CD4-positive, CD25-positive, alpha-beta regulatory T cell (primary cell): ENCODE measurements around the gene SORCS2. TPM values are rescaled to one million over a fixed set of nuclear protein-coding genes. Genes with fewer than 3 reads are reported as not detected.

ENCODE experiments used
- ATAC-seq, 2 donors: fragments of 150-1000 bp; cut with Tn5 transposase; one replicate each; pipeline ENCODE4 v1.10.0; 2021; ENCODE audit warnings: low read depth in 2 of 2, moderate number of reproducible peaks in 2 of 2, moderate library complexity in 1 of 2
- DNase-seq, 3 donors: peaks; one replicate each; pipeline versions ENCODE4 v3.0.0 to v3.0.0-alpha.2; 2012 to 2022; ENCODE audit warnings: mixed read lengths in 1 of 3
- H3K27ac ChIP-seq: one replicate; pipeline ENCODE4 v1.7.0; 2013; ENCODE audit warnings: mild to moderate bottlenecking, low read length; ENCODE audit not compliant: insufficient read depth, poor library complexity, severe bottlenecking
- H3K27me3 ChIP-seq: one replicate; pipeline ENCODE4 v1.7.0; 2013; ENCODE audit warnings: low read length; ENCODE audit not compliant: control insufficient read depth, insufficient read depth
- H3K36me3 ChIP-seq: one replicate; pipeline ENCODE4 v1.7.0; 2013; ENCODE audit warnings: mild to moderate bottlenecking, low read length, moderate library complexity; ENCODE audit not compliant: control insufficient read depth, insufficient read depth
- H3K4me1 ChIP-seq: 2 replicates; pipeline ENCODE4 v1.7.0; 2013; ENCODE audit warnings: mild to moderate bottlenecking, low read length; ENCODE audit not compliant: insufficient read depth, control insufficient read depth, poor library complexity, severe bottlenecking
- H3K4me3 ChIP-seq: one replicate; pipeline ENCODE4 v1.7.0; 2013; ENCODE audit warnings: low read depth, mild to moderate bottlenecking, low read length, moderate library complexity
- H3K9me3 ChIP-seq, 2 experiments: 1 replicate in 1 of 2; 2 replicates in 1 of 2; pipeline ENCODE4 v1.7.0; 2013; ENCODE audit warnings: low read length in 2 of 2, mild to moderate bottlenecking in 1 of 2, moderate library complexity in 1 of 2; ENCODE audit not compliant: control insufficient read depth in 2 of 2
- H3K27ac Mint-ChIP-seq, 3 donors: one replicate each; pipeline ENCODE4 v1.8.0; 2020 to 2022; ENCODE audit warnings: mild to moderate bottlenecking in 3 of 3, mixed read lengths in 3 of 3, moderate library complexity in 2 of 3
- H3K27me3 Mint-ChIP-seq: one replicate; pipeline ENCODE4 v1.8.0; 2022; ENCODE audit warnings: mild to moderate bottlenecking, mixed read lengths
- H3K36me3 Mint-ChIP-seq: one replicate; pipeline ENCODE4 v1.8.0; 2020; ENCODE audit warnings: mixed read lengths
- H3K4me1 Mint-ChIP-seq, 4 donors: one replicate each; pipeline ENCODE4 v1.8.0; 2020 to 2022; ENCODE audit warnings: mixed read lengths in 4 of 4, mild to moderate bottlenecking in 1 of 4
- H3K4me3 Mint-ChIP-seq, 4 donors: one replicate each; pipeline ENCODE4 v1.8.0; 2020 to 2022; ENCODE audit warnings: mild to moderate bottlenecking in 4 of 4, mixed read lengths in 4 of 4, moderate library complexity in 3 of 4
- H3K9me3 Mint-ChIP-seq, 7 donors: one replicate each; pipeline ENCODE4 v1.8.0; 2020 to 2022; ENCODE audit warnings: mixed read lengths in 7 of 7, mild to moderate bottlenecking in 3 of 7, moderate library complexity in 2 of 7
- polyA plus RNA-seq, 4 donors: library from polyadenylated mRNA; unstranded; fragments of 300-500 nt; fragmentation: Illumina TruSeq; gene quantifications; one replicate each; pipeline ENCODE4 v1.2.3, GENCODE V29; 2021
- total RNA-seq: library from RNA; stranded (reverse); gene quantifications from one replicate; pipeline ENCODE4 v1.2.3, GENCODE V29; 2022

The SORCS2 gene
- total and polyA plus RNA-seq, 5 donors from 2014 or later: not detected

DNA sequence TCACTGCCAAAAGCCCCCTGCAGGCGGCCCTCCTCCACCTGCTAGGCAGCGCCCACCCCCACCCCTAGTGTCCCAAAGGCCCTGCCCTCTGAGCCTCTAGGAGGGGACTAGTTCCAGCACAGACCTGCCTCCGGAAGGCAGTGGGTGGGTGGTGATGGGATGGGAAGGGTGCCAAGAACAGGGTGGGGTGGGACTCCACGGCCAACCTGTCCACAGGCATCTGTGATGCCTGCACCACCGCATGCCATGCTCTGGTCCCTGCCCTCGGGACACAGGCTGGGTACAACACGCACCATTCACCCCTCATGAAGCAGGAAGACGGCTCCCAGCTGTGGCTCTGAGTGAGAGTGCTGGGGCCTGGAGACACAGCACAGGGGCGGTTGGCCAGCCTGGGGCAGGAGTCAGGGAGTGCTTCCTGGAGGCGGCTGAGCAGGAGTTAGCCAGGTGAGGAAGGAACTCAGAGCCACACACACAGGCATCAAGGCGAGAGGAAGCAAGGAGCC lies 485.5 kb downstream of the SORCS2 start:
- H3K36me3 ChIP-seq: no peaks in the 10 kb centered on the region
- no peaks in the 10 kb centered on the region for H3K9me3 Mint-ChIP-seq
- no peak for ATAC-seq

GRCh38 chr4:7678318-7678852 lies 486.0 kb downstream of the SORCS2 start:
- no peaks in the 10 kb centered on the region for H3K9me3 ChIP-seq
- no peak overlapping the region for H3K4me3 ChIP-seq
- H3K9me3 Mint-ChIP-seq: peaks cover 0 to 2% (median 0%) of the 10 kb centered on the region in 7 donors
- ATAC-seq (no peak), DNase-seq (no peak)
- no peaks in the 10 kb centered on the region for H3K4me1 Mint-ChIP-seq
- H3K36me3 ChIP-seq: no peaks in the 10 kb centered on the region
- H3K27ac Mint-ChIP-seq: no peak overlapping the region
- H3K36me3 Mint-ChIP-seq: no peaks in the 10 kb centered on the region
- H3K27ac ChIP-seq: no peak overlapping the region
- H3K27me3 Mint-ChIP-seq: peaks cover 13% of the 10 kb centered on the region
- H3K4me1 ChIP-seq: no peaks in the 10 kb centered on the region
- no peak overlapping the region for H3K4me3 Mint-ChIP-seq
- H3K27me3 ChIP-seq: no peaks in the 10 kb centered on the region

More for the DNA sequence above, 485.5 kb downstream of the SORCS2 start:
- H3K27me3 Mint-ChIP-seq: peaks cover 13% of the 10 kb centered on the region
- no peak overlapping the region for H3K4me3 ChIP-seq
- no peak overlapping the region for H3K4me3 Mint-ChIP-seq
- H3K27me3 ChIP-seq: no peaks in the 10 kb centered on the region
- no peaks in the 10 kb centered on the region for H3K4me1 Mint-ChIP-seq
- H3K36me3 Mint-ChIP-seq: no peaks in the 10 kb centered on the region
- no peaks in the 10 kb centered on the region for H3K4me1 ChIP-seq
- DNase-seq: no peak
- no peaks in the 10 kb centered on the region for H3K9me3 ChIP-seq
- no peak overlapping the region for H3K27ac Mint-ChIP-seq
- H3K27ac ChIP-seq: no peak overlapping the region

DNA sequence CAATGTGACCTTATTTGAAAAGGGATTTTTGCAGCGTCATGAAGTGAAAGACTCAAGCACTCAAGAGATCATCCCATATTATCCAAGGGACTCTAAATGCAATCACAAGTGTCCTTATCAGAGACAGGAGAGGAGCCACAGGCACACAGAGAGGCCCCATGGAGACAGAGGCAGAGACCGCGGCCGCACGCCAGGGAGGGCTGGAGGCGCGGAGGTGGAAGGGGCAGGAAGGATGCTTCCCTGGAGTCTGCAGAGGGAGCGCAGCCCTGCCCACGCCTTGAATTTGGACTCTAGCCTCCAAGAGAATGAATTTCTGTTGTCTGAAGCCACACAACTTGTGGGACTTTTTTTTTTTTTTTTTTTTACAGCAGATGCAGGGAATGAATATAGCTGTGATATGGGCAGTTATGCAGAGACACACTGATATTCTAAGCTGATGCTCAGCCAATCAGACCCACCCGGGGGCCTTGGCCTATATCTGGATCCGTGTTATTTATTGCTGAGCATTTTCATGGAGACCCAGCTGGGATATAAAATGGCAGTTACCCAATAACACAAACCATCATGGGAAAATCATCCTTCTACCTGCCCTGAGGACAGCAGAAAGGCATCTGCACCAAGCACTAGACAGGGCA lies 487.2 kb downstream of the SORCS2 start:
- peaks cover 16% of the 10 kb centered on the region for H3K27me3 Mint-ChIP-seq
- DNase-seq (no peak), ATAC-seq (no peak)
- H3K27ac Mint-ChIP-seq: no peak overlapping the region
- Histone ChIP-seq H3K4me1 (no peaks in the 10 kb centered on the region), H3K27ac (no peak overlapping the region), H3K9me3 (no peaks in the 10 kb centered on the region), H3K4me3 (no peak overlapping the region), H3K36me3 (no peaks in the 10 kb centered on the region), H3K27me3 (no peaks in the 10 kb centered on the region)
- no peak overlapping the region for H3K4me3 Mint-ChIP-seq
- no peaks in the 10 kb centered on the region for H3K4me1 Mint-ChIP-seq
- no peaks in the 10 kb centered on the region for H3K36me3 Mint-ChIP-seq
- peaks cover 0 to 2% (median 0%) of the 10 kb centered on the region in 7 donors for H3K9me3 Mint-ChIP-seq

- H3K27me3 ChIP-seq: no peaks in the 10 kb centered on the region
- no peaks in the 10 kb centered on the region for H3K36me3 ChIP-seq
- Mint-ChIP-seq H3K27me3 (peaks cover 16% of the 10 kb centered on the region), H3K27ac (no peak overlapping the region), H3K4me3 (no peak overlapping the region), H3K4me1 (no peaks in the 10 kb centered on the region), H3K9me3 (peaks cover 0 to 2% (median 0%) of the 10 kb centered on the region in 7 donors), H3K36me3 (no peaks in the 10 kb centered on the region)
- ATAC-seq: no peak
- H3K4me3 ChIP-seq: no peak overlapping the region
- H3K27ac ChIP-seq: no peak overlapping the region
- DNase-seq: no peak
- H3K9me3 ChIP-seq: no peaks in the 10 kb centered on the region
- H3K4me1 ChIP-seq: no peaks in the 10 kb centered on the region
Measured at GRCh38 chr4:7680106-7680505, 487.8 kb downstream of the SORCS2 start.

DNA sequence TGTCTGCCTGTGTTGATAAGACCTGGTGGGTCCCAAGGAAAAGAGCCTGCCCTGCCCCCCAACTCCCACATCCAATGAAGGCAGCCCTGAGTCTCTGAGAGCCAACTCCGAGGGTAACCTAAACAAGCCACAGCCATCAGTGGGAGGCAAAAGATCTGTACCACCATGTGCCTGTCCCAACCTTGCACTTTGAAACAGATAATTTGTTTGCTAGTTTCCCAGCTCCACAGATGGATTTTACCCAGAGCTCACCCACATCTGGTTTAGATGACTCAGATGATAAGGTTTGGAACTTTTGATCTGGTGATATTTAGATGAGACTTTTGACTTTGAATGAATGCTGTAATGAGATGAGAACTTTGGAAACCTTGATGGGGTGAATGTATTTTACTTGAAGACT lies 488.4 kb downstream of the SORCS2 start:
- H3K27ac Mint-ChIP-seq: no peak overlapping the region
- peaks cover 16% of the 10 kb centered on the region for H3K27me3 Mint-ChIP-seq
- no peaks in the 10 kb centered on the region for H3K36me3 Mint-ChIP-seq
- Histone ChIP-seq H3K27ac (no peak overlapping the region), H3K36me3 (no peaks in the 10 kb centered on the region), H3K27me3 (no peaks in the 10 kb centered on the region), H3K9me3 (no peaks in the 10 kb centered on the region), H3K4me1 (no peaks in the 10 kb centered on the region), H3K4me3 (no peak overlapping the region)
- H3K4me1 Mint-ChIP-seq: no peaks in the 10 kb centered on the region
- ATAC-seq: no peak
- peaks cover 0 to 2% (median 0%) of the 10 kb centered on the region in 7 donors for H3K9me3 Mint-ChIP-seq
- no peak for DNase-seq
- H3K4me3 Mint-ChIP-seq: no peak overlapping the region

- Mint-ChIP-seq H3K4me1 (no peaks in the 10 kb centered on the region), H3K36me3 (no peaks in the 10 kb centered on the region), H3K27me3 (peaks cover 6% of the 10 kb centered on the region), H3K4me3 (no peak overlapping the region), H3K9me3 (peaks cover 0 to 2% (median 0%) of the 10 kb centered on the region in 7 donors), H3K27ac (no peak overlapping the region)
- no peaks in the 10 kb centered on the region for H3K9me3 ChIP-seq
- no peaks in the 10 kb centered on the region for H3K27me3 ChIP-seq
- no peaks in the 10 kb centered on the region for H3K4me1 ChIP-seq
- ATAC-seq: no peak
- H3K27ac ChIP-seq: no peak overlapping the region
- H3K36me3 ChIP-seq: no peaks in the 10 kb centered on the region
- no peak for DNase-seq
- no peak overlapping the region for H3K4me3 ChIP-seq
Measured at GRCh38 chr4:7683126-7683703, 490.9 kb downstream of the SORCS2 start.

- Histone ChIP-seq H3K27ac (no peak overlapping the region), H3K4me1 (no peaks in the 10 kb centered on the region), H3K4me3 (no peak overlapping the region), H3K36me3 (no peaks in the 10 kb centered on the region), H3K27me3 (no peaks in the 10 kb centered on the region), H3K9me3 (no peaks in the 10 kb centered on the region)
- no peak overlapping the region for H3K4me3 Mint-ChIP-seq
- H3K27me3 Mint-ChIP-seq: peaks cover 4% of the 10 kb centered on the region
- H3K9me3 Mint-ChIP-seq: peaks cover 0 to 2% (median 0%) of the 10 kb centered on the region in 7 donors
- no peak for ATAC-seq
- no peaks in the 10 kb centered on the region for H3K36me3 Mint-ChIP-seq
- no peak overlapping the region for H3K27ac Mint-ChIP-seq
- H3K4me1 Mint-ChIP-seq: no peaks in the 10 kb centered on the region
- DNase-seq: no peak
Measured at GRCh38 chr4:7684294-7684693, 492.0 kb downstream of the SORCS2 start.
